Putamen (tissue), 1 donor: ENCODE results near the gene PTCD1.
"Not testable (repeated sequence)": the region's sequence is repeated elsewhere in the genome, so short reads cannot be mapped to it uniquely, and the experiment has no call there.

Source experiments
- DNase-seq: peaks from one replicate; pipeline ENCODE4 v3.0.0-alpha.2; 2016; ENCODE audit warnings: low spot score

PTCD1 gene

DNA sequence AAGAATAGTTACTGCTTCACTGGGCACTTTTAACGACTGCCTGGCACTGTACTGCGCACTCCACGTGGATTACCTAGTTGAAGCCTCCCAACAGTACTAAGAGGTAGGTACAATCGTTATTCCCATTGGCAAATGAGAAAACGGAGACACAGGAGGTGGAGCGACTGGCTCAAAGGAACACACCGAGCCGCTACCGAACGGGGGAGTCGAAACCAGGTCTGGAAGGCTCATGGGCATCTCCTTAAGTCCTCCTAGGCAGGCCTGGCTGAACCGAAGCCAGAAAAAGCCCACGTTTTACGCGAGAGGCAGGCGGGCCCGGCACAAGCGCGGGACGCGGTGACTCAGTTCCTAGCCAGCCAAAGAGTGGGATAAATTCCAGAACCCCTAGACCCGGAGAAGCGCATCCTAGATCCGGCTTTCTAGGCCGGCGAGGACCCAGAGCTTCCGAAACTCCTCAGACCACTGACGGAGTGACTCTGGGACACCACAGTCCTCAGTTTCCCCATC lies 30.7 kb downstream of the PTCD1 start:
- peak; percentile 42 for DNase-seq

DNA sequence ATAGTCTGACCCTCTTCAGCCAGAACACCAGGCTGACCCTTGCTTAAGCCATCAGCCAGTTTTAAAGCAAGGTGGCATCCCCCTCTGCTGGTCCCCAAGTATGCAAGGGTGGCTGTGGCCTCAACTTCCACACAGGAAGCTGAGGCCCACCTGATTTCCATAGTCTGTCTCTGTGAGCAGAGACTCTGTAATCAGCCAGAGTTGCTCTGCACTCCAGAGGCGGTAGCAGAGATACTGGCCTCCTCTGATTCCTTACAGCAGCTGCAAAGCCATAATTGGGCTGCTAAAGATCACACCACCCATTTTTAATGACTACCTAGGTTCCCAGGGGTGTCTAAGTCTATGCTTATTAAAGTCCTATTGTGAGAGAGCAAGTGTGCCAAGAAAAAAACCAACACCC lies 32.0 kb downstream of the PTCD1 start:
- no peak for DNase-seq

GRCh38 chr7:99404977-99405320 lies 33.6 kb downstream of the PTCD1 start:
- no peak for DNase-seq

DNA sequence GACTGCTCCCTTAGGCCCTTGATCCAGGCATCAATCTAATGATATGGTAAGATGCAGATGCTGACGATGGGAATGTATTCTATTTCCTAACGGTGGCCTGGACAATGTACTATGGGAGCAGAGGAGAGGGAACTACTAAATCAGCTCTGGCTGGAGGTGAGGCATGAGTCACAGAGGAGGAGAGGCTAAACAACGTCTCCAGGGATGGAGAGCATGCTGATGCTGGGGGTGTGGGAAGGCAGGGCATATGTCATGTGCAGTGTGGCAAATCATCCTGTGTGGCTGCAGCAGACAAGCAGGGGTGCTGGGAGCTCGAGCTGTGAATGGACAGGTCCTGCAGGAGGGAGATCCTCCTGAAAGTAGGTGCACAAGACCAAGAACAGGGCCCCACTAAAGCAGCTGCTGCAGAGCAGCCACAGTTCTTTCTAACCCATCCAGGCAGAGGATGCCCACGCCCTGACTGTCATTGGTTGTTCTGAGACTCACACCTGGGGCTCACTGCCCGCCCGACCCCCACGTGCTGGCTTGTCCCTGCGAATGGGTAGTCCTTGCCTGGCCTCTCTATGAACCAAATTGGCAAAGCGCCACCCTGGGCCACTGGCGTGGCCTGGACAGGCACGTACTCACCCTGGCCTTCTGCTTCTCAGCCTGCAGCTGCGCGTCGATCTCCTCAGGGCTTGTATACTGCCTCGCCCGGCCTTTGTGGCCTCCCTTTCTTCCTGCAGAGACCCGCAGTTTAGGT lies 34.2 kb downstream of the PTCD1 start:
- no peak for DNase-seq

DNA sequence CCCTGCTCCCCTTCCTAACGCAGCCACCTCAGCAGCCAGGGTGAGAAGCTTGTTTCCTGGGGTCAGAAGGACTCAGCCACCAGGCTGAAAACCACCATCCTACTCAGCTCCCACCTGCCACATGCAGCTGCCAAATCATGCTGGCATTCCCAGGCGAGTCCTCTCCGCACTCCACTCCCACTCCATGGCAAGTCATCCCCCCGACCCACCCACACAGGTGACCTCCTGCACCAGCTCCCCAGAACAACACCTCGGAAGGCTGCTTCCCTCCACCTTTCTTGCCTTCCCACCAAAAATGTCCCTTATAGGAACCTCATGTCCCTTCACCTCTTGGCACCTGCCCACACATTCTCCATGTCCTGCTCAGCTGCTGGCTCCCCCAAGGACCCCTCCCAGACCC lies 34.8 kb downstream of the PTCD1 start:
- no peak for DNase-seq

DNA sequence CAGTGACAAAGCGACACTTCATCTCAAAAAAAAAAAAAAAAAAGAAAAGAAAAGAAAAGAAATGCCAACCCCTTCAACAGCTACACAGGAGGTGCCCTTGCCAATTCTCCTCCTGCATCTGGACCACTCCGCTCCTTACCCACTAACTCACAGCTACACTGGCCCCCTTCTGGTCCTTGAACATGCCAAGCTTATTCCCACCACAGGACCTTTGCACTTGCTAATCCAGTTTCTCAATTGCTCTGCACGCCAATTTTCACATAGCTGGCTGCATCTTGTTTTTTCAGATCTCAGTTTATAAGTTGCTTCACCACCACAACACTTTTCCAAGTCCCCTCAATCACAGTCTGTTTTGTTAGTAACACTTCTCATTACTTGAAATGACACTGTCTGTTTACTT lies 35.7 kb downstream of the PTCD1 start:
- DNase-seq, result no peak

DNA sequence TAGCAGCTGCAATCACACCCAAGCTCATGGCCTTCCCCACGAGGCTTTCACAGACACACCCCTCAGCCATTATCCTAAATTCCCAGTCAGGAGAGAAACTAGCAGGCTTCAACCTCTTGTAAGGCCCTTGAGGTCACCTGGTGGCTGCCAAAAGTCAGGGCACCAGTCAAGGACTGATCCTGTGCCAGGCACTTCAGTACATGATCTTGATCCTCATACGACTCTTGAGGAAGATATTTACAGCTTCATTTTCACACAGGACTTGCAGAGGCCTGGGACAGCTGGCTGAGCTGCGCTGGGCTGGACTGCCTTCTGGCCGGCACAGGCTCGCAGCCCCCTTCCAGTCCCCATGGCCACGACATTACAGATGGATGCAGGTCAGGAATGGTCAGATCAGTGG lies 39.0 kb downstream of the PTCD1 start:
- no peak for DNase-seq

DNA sequence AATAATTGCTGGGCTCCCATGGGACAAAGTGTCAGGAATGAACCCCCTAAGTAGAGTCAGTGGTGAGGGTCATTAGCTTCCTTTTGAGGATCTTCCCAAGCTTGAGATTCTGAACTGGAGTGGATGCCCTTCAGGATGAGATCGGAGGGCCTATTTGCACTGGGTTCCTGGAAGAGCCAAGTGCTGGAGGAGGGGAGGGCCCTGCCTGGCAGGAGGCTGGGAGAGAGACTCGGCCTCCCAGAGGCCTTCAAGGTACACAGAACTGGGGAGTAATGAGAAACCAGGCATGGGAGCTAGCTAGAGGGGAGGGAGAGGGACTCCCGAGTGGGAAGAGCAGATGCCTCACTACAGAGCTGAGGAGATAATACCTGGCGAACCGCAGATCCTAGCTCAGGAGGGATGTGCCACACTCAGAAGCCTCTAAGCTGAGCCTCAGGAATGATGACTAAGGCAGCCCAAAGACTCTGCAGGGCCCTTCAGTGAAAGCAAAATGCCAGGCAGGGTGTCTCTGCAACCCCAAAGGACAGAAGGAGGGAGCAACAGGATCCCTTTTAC lies 39.6 kb downstream of the PTCD1 start:
- DNase-seq, result no peak

- no peak for DNase-seq
These were observed 41.2 kb downstream of the PTCD1 start for GRCh38 chr7:99397297-99397983.

DNA sequence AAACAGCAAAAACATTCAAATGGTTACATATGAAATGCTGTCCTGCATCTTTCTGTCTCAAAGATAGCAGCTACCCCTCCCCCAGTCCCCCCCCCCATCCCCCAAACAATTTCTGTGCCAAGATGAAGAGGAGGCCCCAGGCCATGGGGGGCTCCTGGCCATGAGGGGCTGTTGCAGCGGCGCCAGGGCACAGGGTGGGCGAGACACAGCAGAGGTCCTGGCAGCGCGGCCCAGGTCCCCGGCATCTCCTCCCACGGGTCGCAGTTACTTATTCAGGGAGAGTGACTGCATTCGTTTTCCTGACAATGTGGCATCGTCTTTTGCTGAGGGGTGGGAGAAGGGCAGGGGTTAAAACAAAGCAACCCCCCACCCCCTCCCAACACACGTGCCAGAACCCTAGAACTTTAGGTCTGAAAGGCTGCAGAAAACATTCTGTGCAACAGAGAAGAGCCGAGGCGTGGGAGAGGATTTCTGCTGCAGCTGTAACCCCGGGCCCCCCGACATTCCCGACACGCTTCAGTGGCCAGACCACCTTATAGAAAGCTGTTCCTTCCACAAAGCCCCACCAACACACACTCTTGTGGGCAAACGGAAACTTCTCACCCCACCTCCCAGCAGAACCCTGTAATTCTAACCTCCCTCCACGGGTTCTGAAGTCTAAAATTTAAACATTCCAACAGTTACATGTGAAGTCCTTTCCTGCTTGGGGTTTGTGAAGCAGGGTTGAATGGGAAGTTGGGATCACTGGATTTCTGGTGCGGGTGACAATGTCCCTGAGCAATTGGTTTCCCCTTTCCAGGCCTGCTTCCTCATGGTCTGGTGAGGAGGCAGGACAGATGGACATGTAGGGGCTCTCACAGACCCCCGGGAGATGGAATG lies 41.9 kb downstream of the PTCD1 start:
- no peak for DNase-seq

- no peak for DNase-seq
These were observed 42.8 kb downstream of the PTCD1 start for GRCh38 chr7:99395616-99396327.

GRCh38 chr7:99394188-99394502 lies 44.5 kb downstream of the PTCD1 start:
- no peak for DNase-seq

DNA sequence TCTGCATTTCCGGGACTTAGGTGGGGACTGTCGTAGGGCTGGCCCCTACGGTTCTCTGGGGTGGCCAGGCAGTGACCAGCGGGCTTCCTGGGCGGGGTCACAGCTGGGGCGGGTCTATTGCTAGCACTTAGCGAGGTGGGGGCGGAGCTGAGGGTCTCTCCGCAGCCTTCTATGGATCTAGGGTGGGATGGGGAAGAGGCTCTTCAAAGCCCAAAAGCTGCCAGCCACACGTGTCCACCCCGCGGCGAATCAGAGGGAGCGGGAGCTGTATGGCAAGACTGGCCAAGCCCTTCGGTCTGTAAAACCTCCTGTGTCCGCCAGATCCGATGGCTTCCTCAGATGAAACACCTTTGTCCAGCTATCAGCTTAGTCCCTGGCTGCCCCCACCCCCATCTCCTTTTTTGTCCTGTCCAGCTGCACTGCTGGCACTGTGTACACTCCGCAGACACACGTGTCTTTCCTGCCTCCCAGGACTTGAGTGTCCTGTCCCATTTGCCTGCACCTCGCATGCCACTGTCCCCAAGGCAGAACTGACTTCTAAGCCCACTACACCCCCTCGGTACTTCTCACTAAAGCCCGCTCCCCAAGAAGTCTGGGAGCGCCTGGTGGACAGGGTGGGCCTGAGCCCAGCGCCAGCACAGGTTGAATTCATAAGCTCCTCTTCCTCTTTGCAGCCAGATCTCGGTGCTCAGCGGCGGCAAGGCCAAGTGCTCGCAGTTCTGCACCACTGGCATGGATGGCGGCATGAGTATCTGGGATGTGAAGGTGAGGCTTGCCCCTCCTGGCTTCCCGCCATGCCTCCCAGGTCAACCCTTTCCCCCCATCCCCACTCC lies 45.0 kb downstream of the PTCD1 start:
- no peak for DNase-seq

GRCh38 chr7:99392659-99393354 lies 45.8 kb downstream of the PTCD1 start:
- DNase-seq, result no peak

DNA sequence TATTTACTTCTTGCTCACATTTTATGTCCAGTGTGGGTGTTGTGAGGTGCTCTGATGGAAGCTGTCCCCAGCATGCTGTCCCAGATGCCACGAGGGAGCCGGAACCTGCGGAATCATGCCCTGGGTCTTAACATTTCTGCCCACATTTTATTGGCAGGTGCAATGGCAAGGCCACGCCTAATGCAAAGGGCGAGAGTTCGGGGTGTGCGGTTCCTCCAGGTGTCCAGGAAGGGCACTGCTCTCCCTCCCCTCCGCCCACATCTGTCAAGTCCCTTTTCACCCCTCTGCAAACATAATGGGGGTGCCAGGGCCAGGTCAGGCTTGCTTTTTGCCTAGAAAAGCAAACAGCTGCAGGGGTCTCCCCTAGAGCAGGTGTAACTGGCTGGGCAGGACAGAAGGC lies 46.6 kb downstream of the PTCD1 start:
- DNase-seq, result no peak

- DNase-seq, result no peak
These were observed 47.5 kb downstream of the PTCD1 start for GRCh38 chr7:99390941-99391602.

GRCh38 chr7:99389772-99390171 lies 48.8 kb downstream of the PTCD1 start:
- no peak for DNase-seq

- no peak for DNase-seq
These were observed 50.7 kb downstream of the PTCD1 start for GRCh38 chr7:99387912-99388311.

GRCh38 chr7:99387239-99387635 lies 51.4 kb downstream of the PTCD1 start:
- not testable (repeated sequence) for DNase-seq
